Adrenal gland (tissue), 5 donors: ENCODE data around the gene ITGB5.

ENCODE experiments used
- POLR2A ChIP-seq, 2 donors: fragments of 450-650 bp; IDR thresholded peaks; one replicate each; pipeline ENCODE4 v1.6.1; 2017; ENCODE audit warnings: antibody characterized with exemption in 2 of 2, mild to moderate bottlenecking in 2 of 2, moderate library complexity in 1 of 2
- TF ChIP-seq, protein P1 (sequence below), 6 experiments: fragments of 450-650 bp in 4 of 6; fragments of 200-600 bp in 2 of 6; sonication (generic) in 1 of 6; IDR thresholded peaks; 1 replicate in 5 of 6; 2 replicates in 1 of 6; pipeline versions ENCODE4 v1.5.1 to v1.8.0; 2016 to 2021; ENCODE audit warnings: antibody characterized with exemption in 6 of 6, mild to moderate bottlenecking in 2 of 6, moderate library complexity in 1 of 6
- donor health status: DM: no; HTN: no; CAD: no.

DNA sequence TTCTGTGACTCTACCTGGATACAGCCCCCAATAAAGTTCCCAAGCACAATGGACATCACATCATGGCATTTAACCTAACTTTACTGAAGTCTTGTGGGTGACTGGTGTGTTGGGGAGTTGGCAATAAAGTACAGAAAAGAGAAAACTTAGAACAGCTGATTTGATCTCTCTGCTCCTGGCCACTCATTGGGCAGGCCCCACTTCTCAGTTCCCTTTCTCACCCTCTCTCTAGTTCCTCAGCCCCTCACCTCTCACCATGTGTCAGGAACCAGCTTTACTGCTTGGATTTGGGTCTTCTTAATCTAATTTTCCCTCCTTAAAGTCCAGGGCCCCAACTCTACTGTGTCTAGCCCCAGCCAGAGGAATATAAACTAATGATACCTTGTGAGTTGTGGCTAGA is 48.1 kb upstream of the ITGB5 start:
- no peak for TF ChIP-seq POLR2A (IDR thresholded peaks at IDR 0.05)
- TF ChIP-seq, protein P1, sequence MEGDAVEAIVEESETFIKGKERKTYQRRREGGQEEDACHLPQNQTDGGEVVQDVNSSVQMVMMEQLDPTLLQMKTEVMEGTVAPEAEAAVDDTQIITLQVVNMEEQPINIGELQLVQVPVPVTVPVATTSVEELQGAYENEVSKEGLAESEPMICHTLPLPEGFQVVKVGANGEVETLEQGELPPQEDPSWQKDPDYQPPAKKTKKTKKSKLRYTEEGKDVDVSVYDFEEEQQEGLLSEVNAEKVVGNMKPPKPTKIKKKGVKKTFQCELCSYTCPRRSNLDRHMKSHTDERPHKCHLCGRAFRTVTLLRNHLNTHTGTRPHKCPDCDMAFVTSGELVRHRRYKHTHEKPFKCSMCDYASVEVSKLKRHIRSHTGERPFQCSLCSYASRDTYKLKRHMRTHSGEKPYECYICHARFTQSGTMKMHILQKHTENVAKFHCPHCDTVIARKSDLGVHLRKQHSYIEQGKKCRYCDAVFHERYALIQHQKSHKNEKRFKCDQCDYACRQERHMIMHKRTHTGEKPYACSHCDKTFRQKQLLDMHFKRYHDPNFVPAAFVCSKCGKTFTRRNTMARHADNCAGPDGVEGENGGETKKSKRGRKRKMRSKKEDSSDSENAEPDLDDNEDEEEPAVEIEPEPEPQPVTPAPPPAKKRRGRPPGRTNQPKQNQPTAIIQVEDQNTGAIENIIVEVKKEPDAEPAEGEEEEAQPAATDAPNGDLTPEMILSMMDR (IDR thresholded peaks at IDR 0.05) = no peak
